ENCODE measurements around the gene RSPRY1. TPM values are rescaled to one million over a fixed set of nuclear protein-coding genes. Genes with fewer than 3 reads are reported as not detected.

RSPRY1 gene
- total and polyA plus RNA-seq, 2 of the 8 experiments (the other 6 are each of a cell fraction or from before 2014, with no cell fraction given): 11.5 to 32.5 TPM

DNA sequence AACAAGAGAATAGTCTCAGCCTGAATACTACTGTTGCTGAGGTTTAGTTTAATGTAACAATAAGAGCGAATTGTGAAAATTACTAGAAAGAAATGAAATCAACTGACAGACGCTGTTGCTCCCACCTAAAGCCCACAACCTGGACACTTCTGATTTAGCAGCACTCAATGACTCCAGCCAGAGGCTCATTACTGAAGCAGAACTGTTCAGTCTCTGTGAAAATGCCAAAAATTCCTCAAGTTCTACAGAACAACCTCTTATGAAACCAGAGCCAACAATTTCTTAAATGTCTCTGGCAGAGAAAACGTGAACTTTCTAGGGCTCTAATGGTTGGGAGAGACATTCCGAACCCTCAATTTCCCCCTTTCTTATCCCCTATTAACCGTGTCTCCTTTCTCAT, 10.2 kb upstream of the RSPRY1 start (continued):
- TF ChIP-seq ASH2L (IDR thresholded peaks at IDR 0.05; ENCODE audit: low read length) (no peak), TEAD4 (IDR thresholded peaks at IDR 0.05; ENCODE audit: low read depth, low read length) (no peak)

Data from H1 (cell line).